HepG2 (cell line): ENCODE measurements around the gene TPM2. TPM values are rescaled to one million over a fixed set of nuclear protein-coding genes. Genes with fewer than 3 reads are reported as not detected.

ENCODE experiments used
- CHD2 ChIP-seq: IDR thresholded peaks from 2 replicates; pipeline ENCODE4 v1.6.1; 2011; ENCODE audit warnings: low read depth, low read length, improper control_type of control experiment
- FOXK1 ChIP-seq: sonication (generic); formaldehyde crosslinking; IDR thresholded peaks from 2 replicates; pipeline ENCODE4 v1.4.0; 2020; ENCODE audit warnings: low read depth, missing genetic modification reagents, borderline replicate concordance
- HHEX ChIP-seq: IDR thresholded peaks from 2 replicates; pipeline ENCODE4 v1.6.1; 2016; ENCODE audit warnings: control low read depth
- HOMEZ ChIP-seq: IDR thresholded peaks from 2 replicates; pipeline ENCODE4 v1.6.1; 2016; ENCODE audit warnings: low read depth
- KMT2B ChIP-seq: IDR thresholded peaks from 2 replicates; pipeline ENCODE4 v1.6.1; 2016; ENCODE audit warnings: missing genetic modification reagents, missing compliant biosample characterization
- MTF2 ChIP-seq: sonication (generic); formaldehyde crosslinking; IDR thresholded peaks from 2 replicates; pipeline ENCODE4 v1.5.0; 2020; ENCODE audit warnings: missing genetic modification reagents, borderline replicate concordance
- NKX3-1 ChIP-seq: sonication (generic); formaldehyde crosslinking; IDR thresholded peaks from 2 replicates; pipeline ENCODE4 v1.5.0; 2020; ENCODE audit warnings: missing genetic modification reagents
- NRL ChIP-seq: sonication (generic); formaldehyde crosslinking; IDR thresholded peaks from 2 replicates; pipeline ENCODE4 v1.5.0; 2020; ENCODE audit warnings: missing genetic modification reagents, mild to moderate bottlenecking, moderate library complexity, borderline replicate concordance
- PRPF4 ChIP-seq: fragments of 200-400 bp; formaldehyde crosslinking; IDR thresholded peaks from 2 replicates; pipeline ENCODE4 v1.6.1; 2016; ENCODE audit warnings: low read length, low read depth; ENCODE audit not compliant: poor library complexity, severe bottlenecking
- REST ChIP-seq, 2 experiments: IDR thresholded peaks; 2 replicates each; pipeline ENCODE4 v1.6.1; 2011 to 2012; ENCODE audit warnings: low read length in 2 of 2, borderline replicate concordance in 1 of 2, low read depth in 1 of 2, mild to moderate bottlenecking in 1 of 2, moderate library complexity in 1 of 2
- SP5 ChIP-seq: IDR thresholded peaks from 2 replicates; pipeline ENCODE4 v1.6.1; 2016; ENCODE audit warnings: low read depth, borderline replicate concordance
- SRF ChIP-seq: IDR thresholded peaks from 2 replicates; pipeline ENCODE4 v1.6.1; 2011; ENCODE audit warnings: mild to moderate bottlenecking, low read depth, low read length, moderate library complexity
- SYNCRIP ChIP-seq: fragments of 200-400 bp; formaldehyde crosslinking; IDR thresholded peaks from 2 replicates; pipeline ENCODE4 v1.6.1; 2018; ENCODE audit warnings: mild to moderate bottlenecking, low read depth, low read length; ENCODE audit not compliant: insufficient read depth
- THAP7 ChIP-seq: sonication (generic); formaldehyde crosslinking; IDR thresholded peaks from 2 replicates; pipeline ENCODE4 v1.8.1; 2023; ENCODE audit warnings: mild to moderate bottlenecking, missing genetic modification reagents
- XBP1 ChIP-seq: sonication (generic); formaldehyde crosslinking; IDR thresholded peaks from 2 replicates; pipeline ENCODE4 v1.5.0; 2020; ENCODE audit warnings: missing genetic modification reagents
- ZBTB21 ChIP-seq: sonication (generic); formaldehyde crosslinking; IDR thresholded peaks from 2 replicates; pipeline ENCODE4 v1.4.0; 2020; ENCODE audit warnings: missing genetic modification reagents
- ZBTB26 ChIP-seq: IDR thresholded peaks from 2 replicates; pipeline ENCODE4 v1.6.1; 2016; ENCODE audit warnings: missing compliant biosample characterization, missing genetic modification reagents, borderline replicate concordance
- ZBTB42 ChIP-seq: sonication (generic); formaldehyde crosslinking; IDR thresholded peaks from 2 replicates; pipeline ENCODE4 v1.5.0; 2020; ENCODE audit warnings: mild to moderate bottlenecking, missing genetic modification reagents
- ZNF263 ChIP-seq: sonication (generic); formaldehyde crosslinking; IDR thresholded peaks from 2 replicates; pipeline ENCODE4 v1.4.0; 2020; ENCODE audit warnings: missing genetic modification reagents
- ZNF430 ChIP-seq: sonication (generic); formaldehyde crosslinking; IDR thresholded peaks from 2 replicates; pipeline ENCODE4 v1.9.0; 2021; ENCODE audit warnings: mild to moderate bottlenecking, missing genetic modification reagents
- ZNF740 ChIP-seq: sonication (generic); formaldehyde crosslinking; IDR thresholded peaks from 2 replicates; pipeline ENCODE4 v1.4.0; 2020; ENCODE audit warnings: missing genetic modification reagents
- polyA plus RNA-seq, 8 experiments: library from polyadenylated mRNA; depleted of rRNA in 3 of 8; stranded (reverse) in 7 of 8; unstranded in 1 of 8; fragments of >200 nt; fragmentation: Illumina TruSeq in 4 of 8; extraction: Trizol in 4 of 8; gene quantifications; 2 replicates each; pipeline versions ENCODE4 v1.2.1 to v1.2.3, GENCODE V29; 2011 to 2016; ENCODE audit warnings: low read depth in 4 of 8, missing spikeins in 1 of 8, mixed read lengths in 1 of 8; ENCODE audit not compliant: insufficient read depth in 1 of 8
- total RNA-seq, 5 experiments: library from RNA; depleted of rRNA; stranded (reverse); fragments of >200 nt; fragmentation: Illumina TruSeq; extraction: Trizol; gene quantifications; 2 replicates each; pipeline ENCODE4 v1.2.3, GENCODE V29; 2016; ENCODE audit warnings: low read depth in 1 of 5

Gene TPM2
- total and polyA plus RNA-seq, 2 of the 13 experiments (the other 11 are each of a cell fraction or from before 2014, with no cell fraction given) = 3.1 to 10.7 TPM

GRCh38 chr9:35658137-35658967, 31.4 kb downstream of the TPM2 start, which contains the start of gene CCDC107 (continued):
- TF ChIP-seq XBP1 (CRISPR knock-in tag) (no peak), THAP7 (CRISPR knock-in tag) (no peak), KMT2B (CRISPR knock-in tag) (no peak; the same call in none of the 2 replicates), ZBTB42 (CRISPR knock-in tag) (no peak; the same call in none of the 2 replicates), ZBTB21 (no peak), ZNF263 (CRISPR knock-in tag) (0 out of 2 replicates have a peak, but pooled peaks have one; percentile 14), SP5 (CRISPR knock-in tag) (no peak), SYNCRIP (no peak), REST (IDR thresholded peaks at IDR 0.05; ENCODE audit: borderline replicate concordance in 1 of 2, low read depth in 1 of 2, low read length in 2 of 2) (peak in 1 of 2 experiments; percentile 69; a peak in 1 of 4 replicates), ZNF740 (CRISPR knock-in tag) (no peak; the same call in 1 of the 2 replicates), NRL (CRISPR knock-in tag) (peak; percentile 33; the same call in 1 of the 2 replicates), HOMEZ (CRISPR knock-in tag) (no peak), SRF (no peak), PRPF4 (no peak), ZNF430 (CRISPR knock-in tag) (0 out of 2 replicates have a peak, but pooled peaks have one; percentile 39), HHEX (CRISPR knock-in tag) (no peak), MTF2 (CRISPR knock-in tag) (no peak), FOXK1 (CRISPR knock-in tag) (no peak), CHD2 (no peak), NKX3-1 (CRISPR knock-in tag) (no peak), ZBTB26 (CRISPR knock-in tag) (peak; percentile 56; the same call in 1 of the 2 replicates)
